CD4-positive, alpha-beta T cell treated with Interleukin-2 at 100 ng/mL for 4 hours (primary cell): Measurements from ENCODE around the gene F5.
A peak's percentile ranks its signal among the peaks of the same experiment; 100 is the strongest.

ENCODE experiments used
- DNase-seq: peaks from one replicate; pipeline ENCODE4 v3.0.0-alpha.2; 2020; ENCODE audit warnings: low spot score

F5 gene

GRCh38 chr1:169586395-169587255, at the start of gene F5:
Gene F5, minus strand, starts transcription at chr1:169586481. Its CDS starts 95 bp downstream, at chr1:169586386.
- peak; percentile 76 for DNase-seq

- no peak for DNase-seq
Observed at GRCh38 chr1:169634877-169635276, 48.6 kb upstream of the F5 start.

GRCh38 chr1:169634145-169634544, 47.9 kb upstream of the F5 start:
- DNase-seq = no peak

- no peak for DNase-seq
Observed at GRCh38 chr1:169631249-169631648, 45.0 kb upstream of the F5 start.

- DNase-seq = no peak
Observed at GRCh38 chr1:169630006-169630405, 43.7 kb upstream of the F5 start, which contains the start of gene SELP. Gene SELP, minus strand, starts transcription at chr1:169630124. Its CDS starts 50 bp downstream, at chr1:169630074.

- DNase-seq = no peak
Observed at GRCh38 chr1:169624912-169625311, 38.6 kb upstream of the F5 start.

- no peak for DNase-seq
Observed at GRCh38 chr1:169624122-169624521, 37.8 kb upstream of the F5 start.

GRCh38 chr1:169623132-169623926, 37.0 kb upstream of the F5 start:
- no peak for DNase-seq

- no peak for DNase-seq
Observed at GRCh38 chr1:169620565-169620964, 34.3 kb upstream of the F5 start.

GRCh38 chr1:169618367-169618766, 32.1 kb upstream of the F5 start:
- DNase-seq = no peak

GRCh38 chr1:169615803-169616202, 29.5 kb upstream of the F5 start:
- no peak for DNase-seq

- no peak for DNase-seq
Observed at GRCh38 chr1:169610858-169611257, 24.6 kb upstream of the F5 start.

GRCh38 chr1:169610108-169610507, 23.8 kb upstream of the F5 start:
- no peak for DNase-seq

GRCh38 chr1:169608226-169608625, 21.9 kb upstream of the F5 start:
- no peak for DNase-seq

- DNase-seq = peak; percentile 66
Observed at GRCh38 chr1:169604781-169605560, 18.7 kb upstream of the F5 start.

GRCh38 chr1:169601096-169601881, 15.0 kb upstream of the F5 start:
- peak; percentile 45 for DNase-seq

- no peak for DNase-seq
Observed at GRCh38 chr1:169595764-169596711, 9.8 kb upstream of the F5 start.

GRCh38 chr1:169594391-169594790, 8.1 kb upstream of the F5 start:
- no peak for DNase-seq

GRCh38 chr1:169590932-169591331, 4.7 kb upstream of the F5 start:
- DNase-seq = no peak

- peak; percentile 38 for DNase-seq
Observed at GRCh38 chr1:169588785-169589485, 2.7 kb upstream of the F5 start.
